Stromal cell of bone marrow (primary cell): Measurements from ENCODE around the gene TRMT112.
A peak's percentile ranks its signal among the peaks of the same experiment; 100 is the strongest.

ENCODE experiments used
- DNase-seq: peaks from one replicate; pipeline ENCODE4 v3.0.0-alpha.2; 2012; ENCODE audit warnings: low read depth

The TRMT112 gene

GRCh38 chr11:64269540-64270220 is 47.7 kb downstream of the TRMT112 start:
- peak; percentile 100 for DNase-seq

- DNase-seq: no peak
Observed at GRCh38 chr11:64268893-64269539, 48.3 kb downstream of the TRMT112 start.

DNA sequence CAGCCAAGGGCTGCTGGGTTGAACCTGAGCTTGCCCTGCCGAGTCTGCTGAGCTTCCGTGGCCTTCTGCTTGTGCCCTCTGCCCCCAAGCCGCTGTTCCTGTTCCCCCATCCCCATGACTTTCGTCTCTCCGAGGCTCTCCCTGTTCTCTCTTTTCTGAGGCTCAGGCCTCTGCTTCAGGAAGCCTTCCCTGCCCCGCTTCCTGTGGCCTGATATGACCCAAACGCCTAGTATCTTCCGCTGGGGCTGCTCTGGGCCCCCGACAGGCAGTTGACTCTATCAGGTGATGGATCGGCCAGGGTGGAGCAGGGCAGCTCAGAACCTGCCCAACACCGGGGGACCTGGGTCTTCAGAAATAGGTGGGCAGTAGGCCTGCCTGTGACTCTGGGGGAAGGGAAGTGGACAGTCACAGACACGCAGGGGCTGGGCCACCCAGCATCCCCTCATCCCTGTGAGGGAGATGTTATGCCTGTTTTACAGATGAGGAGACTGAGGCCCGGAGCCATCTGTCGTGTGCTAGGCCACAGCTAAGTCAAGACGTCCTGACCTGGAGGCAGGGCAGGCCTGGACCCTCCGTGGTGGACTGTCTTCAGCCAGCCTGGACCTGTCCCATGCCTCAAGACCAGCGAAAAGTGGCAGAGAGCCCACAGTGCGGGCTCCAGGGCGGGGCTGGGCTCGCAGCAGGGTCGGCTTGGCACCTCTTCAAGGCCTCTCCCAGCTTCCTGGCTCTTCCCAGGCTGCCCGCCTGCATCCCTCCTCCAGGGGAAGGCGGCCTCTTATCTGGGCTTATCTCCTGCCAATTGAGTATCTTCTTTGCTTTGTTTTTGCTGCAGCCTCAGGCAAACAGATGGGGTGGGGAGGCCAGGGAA is 49.1 kb downstream of the TRMT112 start:
- DNase-seq: no peak

DNA sequence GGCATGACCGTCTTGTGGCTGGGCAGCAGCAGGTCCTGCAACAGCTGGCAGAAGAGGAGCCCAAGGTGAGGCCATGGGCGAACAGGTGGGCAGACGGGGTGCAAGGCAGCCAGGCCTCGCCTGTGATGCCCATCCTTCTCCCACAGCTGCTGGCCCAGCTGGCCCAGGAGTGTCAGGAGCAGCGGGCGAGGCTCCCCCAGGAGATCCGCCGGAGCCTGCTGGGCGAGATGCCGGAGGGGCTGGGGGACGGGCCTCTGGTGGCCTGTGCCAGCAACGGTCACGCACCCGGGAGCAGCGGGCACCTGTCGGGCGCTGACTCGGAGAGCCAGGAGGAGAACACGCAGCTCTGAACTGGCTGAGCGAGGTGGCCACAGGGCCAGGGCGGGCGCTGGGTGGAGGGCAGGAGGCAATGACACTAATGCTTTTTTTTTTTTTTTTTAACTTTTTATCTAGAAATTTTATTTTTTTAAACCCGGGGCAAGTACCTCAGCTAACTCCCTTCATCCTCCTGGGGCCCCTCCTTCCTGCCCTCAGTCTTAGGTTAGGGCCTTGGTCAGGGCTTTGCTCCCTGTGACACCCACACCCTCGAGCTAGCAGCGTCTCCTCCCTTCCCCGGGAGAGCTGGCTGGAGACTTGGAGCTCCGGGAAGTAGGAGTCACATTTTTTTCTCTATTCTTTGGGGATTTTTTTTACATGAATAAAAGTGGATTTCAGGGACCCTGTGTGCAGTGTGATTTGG is 50.0 kb downstream of the TRMT112 start:
- no peak for DNase-seq
